GM19023 (cell line): ENCODE measurements around the gene ST8SIA6.

Experiments used
- ATAC-seq: cut with Tn5 transposase; IDR thresholded peaks from one replicate; pipeline ENCODE4 v1.9.1; 2021; ENCODE audit warnings: mild to moderate bottlenecking, moderate library complexity; ENCODE audit not compliant: unreplicated experiment

Gene ST8SIA6

DNA sequence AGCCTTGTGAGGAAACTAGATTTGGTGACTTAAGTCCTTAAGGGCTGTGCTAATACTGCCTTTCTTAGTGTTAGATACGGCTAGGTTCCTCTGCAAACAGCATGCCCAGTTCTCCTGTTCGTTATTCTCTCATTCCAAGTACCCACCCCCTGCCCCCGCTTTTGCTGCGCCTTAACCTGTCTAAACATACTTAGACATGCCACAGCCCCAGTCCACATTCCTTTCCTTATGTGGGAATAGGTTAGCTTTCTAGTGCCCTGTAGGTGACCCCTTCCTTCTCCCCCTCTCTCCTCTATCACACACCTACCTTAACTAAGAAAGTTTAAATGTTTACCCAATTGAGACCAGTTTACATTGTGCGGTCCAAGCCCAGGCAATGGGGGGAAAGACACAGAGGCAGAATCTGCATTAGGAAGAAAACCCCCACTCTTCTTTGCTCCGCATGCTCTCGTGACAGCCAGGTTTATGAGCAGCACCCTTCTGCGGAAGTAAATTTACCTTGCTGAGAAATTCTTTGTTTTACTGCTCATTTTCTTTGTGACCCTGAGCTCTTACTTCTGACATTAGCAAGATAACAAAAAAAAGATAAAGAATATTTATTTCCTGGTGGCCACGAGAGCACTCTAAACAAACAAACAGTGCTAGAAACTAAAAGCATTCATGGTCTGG lies 177.5 kb downstream of the ST8SIA6 start:
- ATAC-seq = no peak

GRCh38 chr10:17273403-17273802 lies 181.0 kb downstream of the ST8SIA6 start:
- ATAC-seq = no peak

GRCh38 chr10:17272648-17273047 lies 181.7 kb downstream of the ST8SIA6 start:
- ATAC-seq = no peak
